ENCODE measurements around the gene YPEL1. TPM values are rescaled to one million over a fixed set of nuclear protein-coding genes. Genes with fewer than 3 reads are reported as not detected.

The YPEL1 gene
- total and polyA plus RNA-seq, 10 of the 15 experiments (the other 5 are each of a cell fraction or from before 2014, with no cell fraction given): 0.13 to 5.0 (median 1.6) TPM

GRCh38 chr22:21657360-21658032 is 78.1 kb downstream of the YPEL1 start:
- in situ Hi-C loops (cut with MboI): no loop called here
- TF ChIP-seq EED (IDR thresholded peaks at IDR 0.05; ENCODE audit: low read depth) (no peak), TCF3 (IDR thresholded peaks at IDR 0.05; ENCODE audit: borderline replicate concordance, insufficient read depth, low read depth, low read length) (no peak), HDGF (IDR thresholded peaks at IDR 0.05) (no peak), ZNF207 (IDR thresholded peaks at IDR 0.05; ENCODE audit: borderline replicate concordance) (0 out of 2 replicates have a peak, but pooled peaks have one; percentile 47), ZBED1 (IDR thresholded peaks at IDR 0.05; ENCODE audit: borderline replicate concordance) (0 out of 2 replicates have a peak, but pooled peaks have one; percentile 38), RELB (IDR thresholded peaks at IDR 0.05; ENCODE audit: low read depth) (no peak), NBN (IDR thresholded peaks at IDR 0.05) (no peak), BHLHE40 (IDR thresholded peaks at IDR 0.05; ENCODE audit: borderline replicate concordance in 1 of 2, low read depth in 2 of 2, low read length in 1 of 2) (peak; percentile 83 to 91), ZSCAN29 (IDR thresholded peaks at IDR 0.05) (no peak), ASH2L (IDR thresholded peaks at IDR 0.05; ENCODE audit: borderline replicate concordance, low read depth) (no peak), KLF5 (IDR thresholded peaks at IDR 0.05; ENCODE audit: partially characterized antibody) (no peak), REST (IDR thresholded peaks at IDR 0.05; ENCODE audit: low read depth, low read length) (no peak), NFXL1 (IDR thresholded peaks at IDR 0.05; ENCODE audit: borderline replicate concordance) (no peak), SMC3 (IDR thresholded peaks at IDR 0.05; ENCODE audit: borderline replicate concordance, low read length) (no peak), RB1 (IDR thresholded peaks at IDR 0.05; ENCODE audit: borderline replicate concordance) (peak; percentile 43; the same call in 1 of the 2 replicates), SP1 (IDR thresholded peaks at IDR 0.05; ENCODE audit: low read depth, low read length) (no peak), BCL3 (IDR thresholded peaks at IDR 0.05; ENCODE audit: borderline replicate concordance, insufficient read depth, low read depth, low read length, poor library complexity, severe bottlenecking) (no peak), MTA3 (IDR thresholded peaks at IDR 0.05; ENCODE audit: borderline replicate concordance, low read length) (peak; percentile 43; the same call in 1 of the 2 replicates)

More at GRCh38 chr22:21657360-21658032, 78.1 kb downstream of the YPEL1 start:
- H3K9me3 ChIP-seq (replicated peaks; ENCODE audit: control insufficient read depth, insufficient read depth, low read length): no peaks in the 10 kb centered on the region
- H2AFZ ChIP-seq (ENCODE audit: control insufficient read depth, low read depth, low read length): peak overlapping the region; percentile 84
- peaks cover 0 to 3% of the 10 kb centered on the region in 2 experiments; a peak in 2 of 4 replicates for H3K36me3 ChIP-seq (ENCODE audit: control insufficient read depth in 2 of 2, insufficient read depth in 2 of 2, low read length in 1 of 2)
- WGBS (ENCODE audit: insufficient coverage, insufficient replicate concordance, low lambda C conversion rate, missing lambda C conversion rate): 3% methylated on average over 62 of the region's 79 CpGs
- DNase-seq (ENCODE audit: low read depth, low spot score) (peak; percentile 39), FAIRE-seq (no peak), ATAC-seq (peak; percentile 97)
- no peak overlapping the region for H3K27ac ChIP-seq (ENCODE audit: control insufficient read depth, insufficient read depth)
- SMC1A ChIA-PET (ENCODE audit: uncharacterized antibody, unreplicated experiment): interaction anchor here (0.9 kb wide), 1 partner anchor 14 kb away, joined by 3 read pairs; no protein-coding TSS in a partner anchor
- RAD21 ChIA-PET (ENCODE audit: unreplicated experiment): interaction anchor here (1.5 kb wide), 1 partner anchor 16 kb away, joined by 4 read pairs; the partner anchor contains the start of gene SDF2L1
- POLR2A ChIA-PET: no interaction called here
- no peaks in the 10 kb centered on the region for H3K27me3 ChIP-seq (replicated peaks in 1 of 2; ENCODE audit: control insufficient read depth in 2 of 2, insufficient read depth in 2 of 2, low read length in 1 of 2)
- H3K4me3 ChIP-seq: peak overlapping the region; percentile 75; the same call in 1 of the 2 replicates
- H3K9ac ChIP-seq (ENCODE audit: control insufficient read depth, insufficient read depth, low read length): peak overlapping the region; percentile 48
- H3K79me2 ChIP-seq (ENCODE audit: control insufficient read depth, insufficient read depth, low read length): peaks cover 3% of the 10 kb centered on the region
- no peaks in the 10 kb centered on the region for H4K20me1 ChIP-seq (ENCODE audit: control insufficient read depth, insufficient read depth)
- intact Hi-C loops (cut with micrococcal nuclease; ENCODE audit: unreplicated experiment): no loop called here
- BruUV-seq (replicated peaks): no TSS peak
- CTCF ChIA-PET: interaction anchor here (0.6 to 1.2 kb wide), 4 partner anchors 11 to 73 kb away, joined by 3 to 4 read pairs (median 4); partner anchors contain the start of gene SDF2L1
- no peaks in the 10 kb centered on the region; the same call in 1 of the 2 replicates for H3K4me1 ChIP-seq (ENCODE audit: control insufficient read depth, insufficient read depth, low read length)
- peak overlapping the region; percentile 93 for H3K4me2 ChIP-seq (ENCODE audit: control insufficient read depth, insufficient read depth)

All from GM12878 (cell line).